Activated T-cell treated with anti-CD3 and anti-CD28 coated beads for 4 hours (primary cell): ENCODE data around the gene MCTP1.
A peak's percentile ranks its signal among the peaks of the same experiment; 100 is the strongest.

Experiments used
- DNase-seq: peaks from one replicate; pipeline ENCODE4 v3.0.0-alpha.2; 2020

MCTP1 gene

GRCh38 chr5:94793113-94793815 lies 491.6 kb downstream of the MCTP1 start:
- peak; percentile 3 for DNase-seq

- no peak for DNase-seq
Measured at GRCh38 chr5:94791829-94792228, 493.1 kb downstream of the MCTP1 start.

- no peak for DNase-seq
Measured at GRCh38 chr5:94788527-94788926, 496.4 kb downstream of the MCTP1 start.

- DNase-seq: no peak
Measured at GRCh38 chr5:94784536-94785505, 500.1 kb downstream of the MCTP1 start.

- DNase-seq: no peak
Measured at GRCh38 chr5:94782383-94782782, 502.5 kb downstream of the MCTP1 start.

- DNase-seq: no peak
Measured at GRCh38 chr5:94779684-94780083, 505.2 kb downstream of the MCTP1 start.

- no peak for DNase-seq
Measured at GRCh38 chr5:94778732-94779131, 506.2 kb downstream of the MCTP1 start.

- DNase-seq: no peak
Measured at GRCh38 chr5:94778299-94778698, 506.6 kb downstream of the MCTP1 start.

- DNase-seq: no peak
Measured at GRCh38 chr5:94777056-94777880, 507.6 kb downstream of the MCTP1 start.

- DNase-seq: no peak
Measured at GRCh38 chr5:94776167-94776566, 508.7 kb downstream of the MCTP1 start.

GRCh38 chr5:94775088-94775487 lies 509.8 kb downstream of the MCTP1 start:
- no peak for DNase-seq

- no peak for DNase-seq
Measured at GRCh38 chr5:94771742-94772141, 513.2 kb downstream of the MCTP1 start.

- DNase-seq: no peak
Measured at GRCh38 chr5:94769996-94770395, 514.9 kb downstream of the MCTP1 start.

- no peak for DNase-seq
Measured at GRCh38 chr5:94761786-94762185, 523.1 kb downstream of the MCTP1 start.

GRCh38 chr5:94761055-94761454 lies 523.8 kb downstream of the MCTP1 start:
- no peak for DNase-seq

GRCh38 chr5:94759961-94760360 lies 524.9 kb downstream of the MCTP1 start:
- DNase-seq: no peak

GRCh38 chr5:94759022-94759421 lies 525.9 kb downstream of the MCTP1 start:
- DNase-seq: no peak

- DNase-seq: no peak
Measured at GRCh38 chr5:94754824-94755223, 530.1 kb downstream of the MCTP1 start.

GRCh38 chr5:94751460-94751859 lies 533.4 kb downstream of the MCTP1 start:
- DNase-seq: no peak

GRCh38 chr5:94750681-94751080 lies 534.2 kb downstream of the MCTP1 start:
- no peak for DNase-seq

- no peak for DNase-seq
Measured at GRCh38 chr5:94749042-94749441, 535.9 kb downstream of the MCTP1 start.

GRCh38 chr5:94748212-94748611 lies 536.7 kb downstream of the MCTP1 start:
- DNase-seq: no peak

GRCh38 chr5:94747371-94747770 lies 537.5 kb downstream of the MCTP1 start:
- no peak for DNase-seq
